VCaP (cell line): ENCODE results near the gene NUP205.

Experiments
- H3K27ac ChIP-seq: fragments of 450-650 bp; 2 replicates; pipeline ENCODE4 v1.5.1; 2017
- CTCF ChIP-seq: fragments of 450-650 bp; conservative IDR thresholded peaks from 2 replicates; pipeline ENCODE4 v1.5.1; 2017; ENCODE audit warnings: mild to moderate bottlenecking, moderate library complexity

Gene NUP205

GRCh38 chr7:135527025-135527424 is 30.7 kb upstream of the NUP205 start:
- TF ChIP-seq CTCF, result no peak
- H3K27ac ChIP-seq, result no peak overlapping the region

GRCh38 chr7:135536150-135536549 is 21.6 kb upstream of the NUP205 start:
- no peak overlapping the region for H3K27ac ChIP-seq
- no peak for TF ChIP-seq CTCF

- no peak overlapping the region for H3K27ac ChIP-seq
- no peak for TF ChIP-seq CTCF
These were observed 20.3 kb upstream of the NUP205 start for GRCh38 chr7:135537453-135537852.

GRCh38 chr7:135537905-135538304 is 19.8 kb upstream of the NUP205 start:
- TF ChIP-seq CTCF, result no peak
- H3K27ac ChIP-seq, result no peak overlapping the region

GRCh38 chr7:135538376-135538775 is 19.3 kb upstream of the NUP205 start:
- no peak for TF ChIP-seq CTCF
- no peak overlapping the region for H3K27ac ChIP-seq

- no peak for TF ChIP-seq CTCF
- H3K27ac ChIP-seq, result no peak overlapping the region
These were observed 18.1 kb upstream of the NUP205 start for GRCh38 chr7:135539629-135540028.

- H3K27ac ChIP-seq, result no peak overlapping the region
- no peak for TF ChIP-seq CTCF
These were observed 16.7 kb upstream of the NUP205 start for GRCh38 chr7:135541029-135541428.

- no peak overlapping the region for H3K27ac ChIP-seq
- TF ChIP-seq CTCF, result no peak
These were observed 7.5 kb upstream of the NUP205 start for GRCh38 chr7:135550196-135550595.
